GM19467 (cell line): Measurements from ENCODE around the gene C3orf22.

ENCODE experiments used
- ATAC-seq: cut with Tn5 transposase; IDR thresholded peaks from one replicate; pipeline ENCODE4 v1.9.1; 2021; ENCODE audit warnings: mild to moderate bottlenecking, moderate library complexity; ENCODE audit not compliant: unreplicated experiment

Gene C3orf22

DNA sequence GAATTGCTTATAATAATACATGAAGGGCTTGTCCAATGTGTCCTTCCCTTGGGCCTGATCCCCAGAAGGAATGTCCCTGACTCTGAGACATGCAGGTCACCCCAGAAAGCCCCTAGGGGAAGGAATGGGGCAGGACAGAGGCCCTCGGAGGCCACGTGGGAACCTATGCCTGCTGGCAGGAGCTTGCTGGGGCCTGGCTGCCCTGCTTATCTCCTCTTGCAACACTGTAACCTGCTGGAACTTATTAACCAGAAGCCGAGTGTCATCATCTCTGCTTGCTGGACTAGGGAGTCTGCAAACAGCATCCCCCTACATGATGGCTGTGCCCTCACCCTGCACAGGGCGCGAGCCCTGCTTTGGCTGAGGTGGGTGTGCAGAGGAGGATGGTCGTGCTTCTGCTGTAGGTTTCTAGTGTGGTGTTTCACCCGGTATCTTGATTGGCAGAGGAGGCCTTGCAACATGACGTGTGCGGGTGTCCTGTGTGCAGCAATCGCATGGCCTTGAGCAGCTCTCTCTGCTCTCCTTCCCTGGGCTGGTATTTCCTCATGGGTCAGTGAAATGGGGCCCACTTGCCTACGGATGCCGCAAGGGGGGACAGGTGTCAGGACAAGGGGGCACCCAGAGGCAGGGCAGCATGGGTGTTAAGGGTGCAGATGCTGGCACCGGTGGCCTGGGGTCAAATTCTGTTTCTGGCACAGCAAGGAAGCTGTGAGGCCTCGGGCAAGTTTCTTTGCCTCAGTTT lies 29.8 kb downstream of the C3orf22 start:
- ATAC-seq, result no peak

DNA sequence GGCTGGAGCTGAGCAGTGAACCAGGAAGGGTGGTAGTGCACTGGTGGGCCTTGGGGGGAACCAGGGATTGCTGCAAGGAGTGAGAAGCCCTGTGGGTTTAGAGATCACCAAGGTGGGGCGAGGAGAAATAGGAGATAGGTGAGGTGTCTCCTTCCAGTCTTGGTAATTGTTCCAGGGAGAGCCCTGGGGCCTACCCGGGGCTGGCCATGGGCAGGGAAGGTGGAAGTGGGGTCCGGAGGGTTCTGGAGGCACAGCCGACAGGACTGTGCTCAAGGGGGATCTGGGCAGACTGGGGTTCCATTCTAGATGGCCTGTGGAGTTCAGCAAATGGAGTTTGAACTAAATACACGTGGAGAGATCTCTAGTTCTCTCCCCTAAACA lies 30.3 kb downstream of the C3orf22 start:
- no peak for ATAC-seq

DNA sequence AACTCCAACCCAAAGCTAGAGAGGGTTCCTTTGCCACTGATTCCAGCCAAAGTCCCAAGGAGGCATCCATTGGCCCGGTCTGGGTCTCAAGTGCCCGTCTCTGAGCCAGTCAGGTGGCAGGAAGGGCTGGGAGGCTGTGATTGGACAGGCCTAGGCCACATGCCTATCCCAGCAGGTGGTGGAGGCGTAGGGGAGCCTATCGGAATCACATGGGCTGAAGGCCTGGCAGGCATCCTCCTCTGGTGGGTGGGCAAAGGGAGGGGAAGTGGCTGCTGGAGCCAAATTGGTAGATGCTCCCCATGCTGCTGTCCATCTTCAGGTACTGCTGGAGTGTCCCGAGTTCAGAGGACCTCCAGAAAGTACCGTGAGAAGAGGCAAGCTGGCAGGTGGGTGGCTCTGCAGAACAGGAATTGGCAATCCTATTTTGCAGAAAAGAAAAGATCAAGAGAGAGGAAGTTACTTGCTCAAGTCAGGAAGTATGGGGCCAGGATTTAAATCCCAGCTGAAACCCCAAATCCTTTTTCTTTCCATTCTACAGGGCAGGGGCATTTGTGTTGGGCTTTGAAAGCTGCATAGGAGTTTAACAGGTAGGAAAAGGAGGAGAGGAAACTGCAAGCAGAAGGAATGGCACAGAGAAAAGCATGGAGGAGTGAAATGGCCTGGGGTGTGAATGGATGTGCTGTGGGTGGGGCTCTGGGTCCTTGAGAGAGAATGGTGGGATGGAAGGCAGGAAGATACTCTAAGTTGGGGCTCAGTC lies 31.1 kb downstream of the C3orf22 start:
- no peak for ATAC-seq

DNA sequence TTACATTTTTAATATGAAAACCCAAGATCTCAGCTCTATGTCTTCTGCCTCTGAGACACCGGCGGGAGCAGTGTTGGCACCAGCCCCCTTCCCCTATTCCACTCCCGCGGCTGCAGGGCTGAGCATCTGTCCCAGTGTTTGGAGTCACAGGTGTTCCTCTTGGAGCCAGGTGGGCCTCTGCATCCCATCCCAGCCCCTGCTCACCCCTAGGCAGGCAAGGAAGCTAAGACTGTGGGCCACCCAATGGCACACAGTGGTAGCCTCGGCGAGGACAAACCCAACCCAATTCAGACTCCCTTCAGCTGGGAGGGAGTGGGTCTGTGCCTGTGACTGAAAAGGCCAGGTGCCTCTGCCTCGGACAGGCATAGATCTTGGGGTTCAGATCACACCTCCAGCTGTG lies 31.7 kb downstream of the C3orf22 start:
- no peak for ATAC-seq

DNA sequence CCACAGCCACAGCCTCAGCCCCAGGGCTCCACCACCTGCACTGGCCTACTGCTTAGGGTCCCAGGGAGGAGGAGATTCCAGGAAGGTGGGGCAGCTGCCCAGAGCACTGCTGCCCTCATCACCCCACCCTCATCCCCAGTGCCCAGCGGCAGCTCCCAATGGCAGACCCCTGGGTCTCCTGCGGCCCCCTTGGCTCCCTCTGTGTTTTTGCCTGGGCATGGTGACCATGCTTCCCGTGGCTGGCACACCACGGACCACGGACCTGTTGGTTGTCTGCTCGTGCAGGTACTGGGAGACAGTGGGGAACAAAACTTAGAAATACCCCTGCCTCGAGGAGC lies 32.1 kb downstream of the C3orf22 start:
- ATAC-seq, result no peak

DNA sequence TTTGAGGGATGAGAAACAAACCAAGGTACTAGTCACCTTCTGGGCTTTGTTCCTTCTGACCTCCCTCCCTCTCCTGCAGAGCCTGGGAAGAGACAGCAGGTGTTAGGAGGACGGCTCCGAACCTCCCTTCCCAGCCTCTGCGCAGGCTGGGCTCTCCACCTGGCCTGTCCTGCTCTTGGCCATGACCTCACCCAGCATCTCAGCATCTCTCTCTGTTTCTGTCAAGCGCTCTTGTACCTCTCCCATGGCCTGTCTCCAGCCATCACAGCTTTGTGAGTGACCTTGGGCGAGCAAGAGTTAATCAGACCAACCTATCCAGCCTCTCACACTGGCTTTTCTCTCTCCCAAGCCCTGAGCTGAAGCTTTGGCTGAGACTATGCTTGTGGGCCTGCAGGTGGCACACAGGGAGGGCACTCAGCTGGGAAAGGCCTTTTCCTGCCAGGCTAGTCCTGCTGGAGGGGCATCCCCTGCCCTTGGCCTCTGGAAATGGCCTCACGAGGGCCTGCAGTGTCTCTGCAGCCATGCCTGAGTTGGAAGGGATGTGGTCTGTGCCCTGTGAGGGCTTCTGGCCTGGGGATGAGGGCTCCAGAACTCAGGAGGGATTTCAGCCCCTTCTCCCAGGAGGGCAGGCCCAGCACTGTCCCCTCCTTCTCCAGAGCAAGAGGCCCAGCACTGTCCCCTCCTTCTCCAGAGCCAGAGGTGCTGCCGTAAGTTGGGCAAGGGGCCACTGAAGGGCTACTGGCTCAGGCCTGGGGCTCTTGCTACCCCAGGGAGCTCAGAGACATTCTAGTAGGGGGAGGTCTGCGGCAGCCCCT lies 32.7 kb downstream of the C3orf22 start:
- ATAC-seq, result no peak

DNA sequence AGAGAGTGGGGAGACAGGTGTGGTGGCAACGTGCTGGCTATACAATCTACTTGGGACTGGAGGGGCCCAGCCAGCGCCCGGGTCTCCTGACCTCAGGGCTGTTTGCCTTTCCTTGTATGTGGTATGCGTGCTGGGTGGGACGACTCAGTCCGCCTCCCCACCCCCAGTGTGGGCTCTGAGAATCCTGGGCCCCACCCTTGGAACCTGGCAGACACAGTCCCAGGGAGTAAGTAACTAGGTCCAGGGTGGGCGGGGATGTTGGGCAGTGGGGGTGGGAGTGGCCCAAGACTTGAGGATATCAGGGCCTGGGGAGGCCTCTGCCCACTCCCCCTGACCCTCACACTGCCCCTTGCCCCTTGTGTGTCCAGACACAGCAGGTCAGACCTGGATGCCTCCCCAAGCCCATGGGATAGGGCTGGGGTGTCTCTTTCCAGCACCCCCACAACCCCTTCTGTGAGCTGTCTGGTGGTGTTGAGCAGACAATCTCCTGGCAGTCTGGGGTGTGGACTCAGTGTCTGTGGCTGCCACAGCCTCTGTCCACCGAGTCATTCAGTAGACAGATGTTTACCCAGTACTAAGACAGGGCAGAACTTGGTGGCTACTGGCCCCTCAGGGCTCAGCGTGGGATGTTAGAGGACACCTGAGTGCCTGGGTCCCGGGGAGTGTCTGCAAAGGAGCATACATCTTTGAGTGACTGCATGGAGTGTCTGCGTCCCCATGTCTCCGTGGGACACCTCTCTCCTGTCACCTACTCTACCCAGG lies 33.5 kb downstream of the C3orf22 start:
- ATAC-seq, result no peak

DNA sequence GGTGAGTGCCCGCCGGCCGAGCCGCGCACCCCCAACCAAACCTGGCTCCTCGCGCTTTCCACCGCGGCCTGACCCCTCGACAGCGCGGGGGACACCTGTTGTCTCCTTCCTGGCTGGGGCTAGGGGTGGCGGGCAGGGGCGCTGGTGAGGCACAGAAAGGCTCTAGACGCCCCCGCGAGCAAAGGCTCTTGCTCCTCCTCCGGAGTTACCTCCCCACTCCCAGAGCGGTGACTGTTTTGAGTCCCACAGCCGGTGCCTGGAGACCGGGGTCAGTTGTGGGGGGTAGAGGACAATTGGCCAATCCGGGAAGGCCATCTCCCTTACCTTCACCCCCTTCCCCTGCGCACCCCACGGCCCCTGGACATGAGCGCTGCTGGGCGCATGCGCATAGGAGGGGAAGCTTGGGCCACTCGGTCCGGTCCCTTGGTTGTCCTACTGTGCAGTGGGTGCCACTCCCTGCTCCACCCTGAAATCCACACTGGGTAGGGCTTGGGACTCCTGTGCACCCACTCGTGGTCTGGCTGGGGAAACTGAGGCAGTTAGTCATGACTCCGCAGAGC lies 34.2 kb downstream of the C3orf22 start:
- ATAC-seq, result no peak

DNA sequence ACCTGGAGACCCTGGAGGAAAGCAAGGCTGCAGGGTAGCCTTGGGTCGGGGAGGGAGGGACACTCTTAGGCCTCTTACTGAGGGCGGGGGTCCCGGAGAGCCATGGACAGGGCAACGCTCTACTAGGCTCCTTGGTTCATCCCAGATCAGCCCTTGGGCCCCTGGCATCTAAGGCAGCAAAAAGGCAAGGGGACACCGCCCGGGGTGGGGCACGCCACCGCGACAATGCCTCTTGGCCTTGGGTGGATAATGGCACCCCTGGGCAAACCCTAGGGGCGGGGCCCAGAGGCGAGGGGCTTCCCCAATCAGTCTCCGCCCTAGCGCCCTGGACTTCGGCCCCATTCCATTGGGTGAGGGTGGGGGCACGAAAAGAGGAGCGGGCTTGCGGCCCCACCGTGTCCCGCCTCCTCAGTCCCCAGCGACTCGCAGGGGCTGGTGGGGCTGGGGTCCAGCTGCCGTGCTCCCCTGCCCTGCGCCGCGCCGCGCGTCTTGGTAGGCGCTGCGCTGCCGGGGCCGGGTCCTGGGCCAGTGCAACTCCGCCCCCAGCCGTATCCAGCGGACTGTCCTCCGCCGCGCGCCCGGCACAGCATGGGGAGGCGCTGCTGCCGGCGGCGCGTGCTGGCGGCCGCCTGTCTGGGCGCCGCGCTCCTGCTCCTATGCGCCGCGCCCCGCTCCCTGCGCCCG lies 34.8 kb downstream of the C3orf22 start, which contains the start of gene CHST13:
Gene CHST13 (plus strand): TSS at position 411 of the 684 bp plus-strand sequence. CDS start 178 bp downstream, at position 589.
- ATAC-seq, result no peak

DNA sequence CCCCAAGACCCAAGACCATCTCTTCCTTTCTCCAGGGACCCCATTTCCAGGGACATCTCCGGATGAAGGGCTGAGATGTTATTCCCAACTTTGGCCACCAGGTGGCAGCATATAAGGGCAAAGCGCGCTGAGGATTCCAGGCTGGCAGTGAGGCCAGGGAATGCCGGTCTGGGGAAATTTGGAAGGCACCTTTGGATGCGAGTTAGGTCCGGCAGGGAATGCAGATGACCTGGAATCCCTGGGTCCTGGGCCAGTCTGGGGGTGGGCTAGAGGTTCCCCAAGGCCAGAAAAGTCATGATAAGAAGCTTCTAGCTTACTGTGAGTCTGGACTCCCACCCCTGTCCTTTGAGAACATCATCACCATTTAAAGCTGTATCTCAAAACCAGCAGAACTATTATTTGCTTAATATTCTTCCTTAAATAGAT lies 36.4 kb downstream of the C3orf22 start:
- ATAC-seq, result no peak

DNA sequence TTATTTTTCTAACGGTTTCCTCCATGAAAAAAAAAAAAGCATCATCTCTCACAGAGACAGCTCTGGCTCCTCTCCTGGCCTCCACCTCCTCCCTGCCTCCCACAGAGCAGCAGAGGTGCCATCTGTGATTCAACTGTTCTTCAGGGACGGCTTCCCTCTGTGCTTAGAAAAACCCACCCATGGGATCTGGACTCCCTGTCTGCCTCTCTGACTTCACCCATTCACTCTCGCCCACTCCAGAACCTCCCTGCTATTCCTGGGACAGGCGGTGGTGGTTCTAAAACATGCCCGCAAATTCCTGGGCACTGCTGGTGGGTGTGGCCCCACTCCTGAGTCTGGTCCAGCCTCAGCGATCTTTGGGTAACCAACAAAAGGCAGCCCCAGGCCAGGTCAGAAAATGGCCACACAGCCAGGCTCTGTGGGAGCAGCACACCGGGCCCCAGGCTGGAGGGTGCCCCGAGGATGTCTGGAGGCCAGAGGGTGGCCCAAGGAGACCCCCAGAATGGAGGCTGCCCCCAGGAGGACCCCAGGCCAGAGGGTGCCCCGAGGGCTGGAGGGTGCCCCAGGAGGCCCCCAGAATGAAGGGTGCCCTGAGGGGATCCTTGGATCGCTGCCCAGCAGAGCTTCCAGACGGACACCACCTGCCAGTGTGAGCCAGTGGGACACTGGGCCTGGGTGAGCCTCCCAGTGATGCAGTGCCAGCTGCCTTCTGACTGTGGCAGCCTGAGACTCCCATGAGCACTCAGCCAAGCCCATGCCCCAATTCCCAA lies 37.4 kb downstream of the C3orf22 start:
- no peak for ATAC-seq

DNA sequence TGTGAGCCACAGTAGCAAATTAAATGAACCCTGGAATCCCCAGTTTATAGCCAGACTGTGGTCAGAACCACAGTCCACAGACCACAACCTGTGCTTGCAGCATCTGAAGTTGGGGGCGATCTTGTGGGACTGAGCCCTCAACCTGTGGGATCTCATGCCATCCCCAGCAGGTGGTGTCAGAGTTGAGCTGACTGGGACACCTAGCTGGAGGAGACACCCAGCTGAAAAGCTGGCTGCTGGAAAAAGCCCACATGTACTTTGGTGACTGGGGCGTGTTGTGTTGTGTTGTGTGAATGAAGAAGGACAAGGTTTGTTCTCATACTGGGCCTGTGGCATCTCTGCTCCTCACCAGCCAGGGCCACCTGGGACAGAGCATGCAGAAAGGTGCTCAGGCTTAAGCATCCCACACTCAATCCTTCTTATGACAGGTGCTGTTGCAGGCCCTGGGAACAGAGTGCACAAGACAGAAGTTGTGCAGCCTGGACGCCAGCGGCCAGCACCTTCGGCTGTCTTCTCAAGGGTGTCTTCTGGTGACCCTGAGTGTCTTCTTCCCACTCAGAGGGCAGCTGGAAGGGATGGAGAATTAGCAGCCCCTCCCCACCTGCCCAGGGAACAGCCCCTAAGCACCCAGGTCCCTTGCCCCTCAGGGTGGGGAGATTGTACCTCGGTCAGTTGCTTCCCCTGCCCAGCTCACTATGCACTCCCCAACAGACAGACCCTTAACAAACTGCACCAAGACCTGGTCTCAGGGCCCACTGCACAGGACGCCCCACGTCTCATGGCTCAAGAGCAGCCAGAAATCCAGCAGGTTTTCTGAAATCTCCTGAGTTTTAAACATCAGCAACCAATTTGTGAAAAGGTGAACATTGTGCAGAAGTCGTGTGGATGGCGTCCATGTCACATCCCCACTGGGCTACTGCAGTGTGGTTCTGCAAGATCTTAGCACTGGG lies 39.0 kb downstream of the C3orf22 start:
- ATAC-seq, result no peak

DNA sequence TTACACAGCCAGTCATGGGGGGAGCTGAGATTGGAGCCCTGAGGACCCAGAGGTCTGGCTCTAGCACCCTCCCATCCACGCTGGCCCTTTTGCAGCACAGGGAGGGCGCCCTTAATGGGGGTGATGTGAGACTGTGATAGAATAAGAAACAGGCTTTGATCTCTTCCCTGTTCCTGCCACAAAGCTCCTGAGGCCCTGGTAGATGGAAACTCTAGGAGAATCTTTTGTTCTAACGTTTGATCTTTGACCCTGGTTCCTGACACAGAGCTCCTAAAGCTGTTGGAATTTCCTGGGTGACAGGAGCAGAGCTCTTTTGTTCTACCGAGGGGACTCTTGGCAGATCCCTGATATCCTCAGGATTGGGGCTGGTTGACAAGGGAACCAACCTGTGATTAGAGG lies 40.0 kb downstream of the C3orf22 start:
- no peak for ATAC-seq

DNA sequence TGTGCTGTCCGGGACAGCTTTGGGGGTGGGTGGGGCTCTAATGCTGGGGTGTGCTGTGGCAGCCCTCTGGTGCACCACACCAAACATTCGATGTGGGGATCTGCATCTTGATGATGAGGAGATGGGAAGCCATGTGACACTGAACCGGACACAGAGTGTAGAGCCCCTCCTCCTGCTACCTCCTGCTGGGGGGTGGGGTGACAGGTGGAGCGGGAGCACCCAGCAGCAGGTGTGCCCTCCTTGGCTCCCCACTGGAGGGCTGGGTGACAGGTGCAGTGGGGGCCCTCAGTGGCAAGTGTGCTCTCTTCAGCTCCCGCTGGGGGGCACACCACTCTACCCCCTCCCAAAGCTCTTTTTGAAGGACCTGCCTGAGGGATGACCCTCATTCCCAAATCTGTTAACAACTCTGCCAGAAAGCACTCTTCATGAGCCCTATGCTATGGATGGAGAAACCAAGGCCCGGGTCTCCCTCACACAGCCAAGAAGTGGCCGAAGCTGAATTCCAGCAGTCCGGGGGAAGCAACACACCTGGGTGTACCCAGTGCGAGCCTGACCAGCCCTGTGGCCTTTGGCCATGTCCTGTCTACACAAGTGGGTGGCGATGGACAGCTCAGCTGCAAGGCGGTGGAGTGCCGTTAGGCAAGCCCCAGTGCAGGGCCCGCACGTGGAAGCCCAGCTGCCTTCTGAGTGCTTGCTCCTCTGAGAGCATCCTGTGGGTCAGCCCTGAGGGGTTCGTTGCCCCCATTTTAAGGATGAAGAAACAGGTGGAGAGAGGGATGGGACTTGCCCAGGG lies 40.5 kb downstream of the C3orf22 start:
- no peak for ATAC-seq

DNA sequence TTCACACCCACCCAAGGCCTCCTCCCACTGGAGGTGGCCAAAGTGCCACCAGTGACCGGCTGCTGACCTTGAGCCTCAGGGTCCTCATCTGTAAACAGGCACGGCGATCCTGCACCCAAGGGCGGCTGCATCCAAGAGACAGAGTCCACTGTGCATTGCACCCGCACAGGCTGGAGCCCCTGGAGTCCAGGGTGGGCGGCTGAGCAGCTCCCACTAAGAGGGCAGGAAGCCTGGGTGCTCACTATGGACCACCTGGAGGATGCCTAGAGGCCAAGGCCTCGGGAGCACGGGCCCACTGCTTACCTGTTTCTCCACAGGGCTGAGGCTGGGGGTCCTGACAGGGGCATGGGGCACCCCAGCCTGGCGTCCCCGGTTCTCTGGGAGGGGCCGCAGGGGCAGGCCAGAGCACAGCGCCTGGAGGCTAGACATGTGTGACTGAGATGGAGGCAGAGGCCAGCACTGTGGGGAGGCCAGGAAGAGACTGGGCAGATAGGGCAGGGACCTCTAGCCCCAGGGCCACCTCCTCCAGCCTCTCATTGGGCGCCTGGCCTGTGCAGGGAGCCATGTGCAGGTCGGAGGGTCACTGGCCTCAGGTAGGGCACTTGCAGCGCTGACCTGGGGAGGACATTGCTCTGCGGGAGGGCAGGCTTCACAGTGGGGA lies 41.3 kb downstream of the C3orf22 start, which contains the start of gene UROC1:
Gene UROC1 (minus strand): TSS at position 483 of the 661 bp plus-strand sequence. CDS start 54 bp downstream, at position 429.
- no peak for ATAC-seq

DNA sequence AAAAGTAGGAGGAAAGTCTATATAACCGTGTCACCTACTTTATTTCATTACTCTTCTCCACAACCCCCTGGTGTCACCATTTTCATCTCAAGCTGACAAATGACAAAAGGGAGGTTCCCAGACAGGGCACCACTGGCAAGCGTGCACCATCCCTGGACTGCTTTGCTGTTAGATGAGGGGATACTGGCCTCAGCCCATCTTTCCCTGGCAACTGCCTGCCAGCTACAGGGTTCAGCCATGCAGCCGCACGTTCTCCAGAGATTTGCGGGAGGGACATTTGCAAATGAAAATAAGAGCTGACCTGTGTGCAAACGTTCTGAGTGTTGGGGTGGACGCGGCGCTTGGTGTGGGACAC lies 41.8 kb downstream of the C3orf22 start:
- ATAC-seq, result no peak
